K562 (cell line): ENCODE results near the gene FTH1. TPM values are rescaled to one million over a fixed set of nuclear protein-coding genes. Genes with fewer than 3 reads are reported as not detected.
A peak's percentile ranks its signal among the peaks of the same experiment; 100 is the strongest.

Source experiments
- ATAC-seq: fragments of 200-7000 bp; cut with Tn5 transposase; 3 replicates; pipeline ENCODE4 v1.9.1; 2020; ENCODE audit warnings: moderate library complexity
- BruUV-seq: library from RNA; stranded (reverse); fragments of 400-500 nt; replicated peaks from 2 replicates; lab custom pipeline; 2021; lab: Mats Ljungman, UMichigan
- CTCF ChIA-PET: fragments of 300-600 bp; formaldehyde crosslinking; extraction: SDS; loops from one replicate; lab custom pipeline; 2021; ENCODE audit warnings: low intra/inter-chr PET ratio; lab: Yijun Ruan, JAX
- POLR2A ChIA-PET: fragments of 300-600, 350-650 bp; sonication (Branson Sonifier 250); formaldehyde crosslinking; extraction: SDS; loops from one replicate; lab custom pipeline; 2021; ENCODE audit warnings: antibody characterized with exemption, inconsistent platforms; lab: Yijun Ruan, JAX
- DNase-seq, 4 experiments: peaks; one replicate each; pipeline versions ENCODE4 v3.0.0 to v3.0.0-alpha.2; 2011 to 2018; ENCODE audit warnings: low spot score in 3 of 4, mixed read lengths in 3 of 4; ENCODE audit errors: extremely low read depth in 1 of 4
- FAIRE-seq: peaks from 2 replicates; lab custom pipeline; 2011; peaks lifted over from hg19 to GRCh38; lab: Jason Lieb, UNC
- H2AFZ ChIP-seq: 2 replicates; pipeline ENCODE4 v1.6.0; 2011; ENCODE audit warnings: low read depth, low read length, control low read depth, inconsistent platforms
- H3K27ac ChIP-seq: fragments of 200-600 bp; 3 replicates; pipeline ENCODE4 v1.8.0; 2011; ENCODE audit warnings: low read depth, mild to moderate bottlenecking, control low read depth, inconsistent platforms, low read length, moderate library complexity, mixed read lengths; ENCODE audit errors: extremely low read depth
- H3K27me3 ChIP-seq, 2 experiments: fragments of 300-600 bp in 1 of 2; 2 replicates in 1 of 2; 3 replicates in 1 of 2; pipeline versions ENCODE4 v1.6.0 to v1.8.0; 2011; ENCODE audit warnings: inconsistent platforms in 2 of 2, low read length in 2 of 2, mild to moderate bottlenecking in 1 of 2, mixed read lengths in 1 of 2, moderate library complexity in 1 of 2; ENCODE audit not compliant: control insufficient read depth in 2 of 2, insufficient read depth in 2 of 2
- H3K36me3 ChIP-seq: fragments of 300-600 bp; 3 replicates; pipeline ENCODE4 v1.8.0; 2011; ENCODE audit warnings: mild to moderate bottlenecking, low read length, inconsistent platforms; ENCODE audit not compliant: control insufficient read depth, insufficient read depth
- H3K4me1 ChIP-seq, 2 experiments: fragments of 200-600 bp in 1 of 2; replicated peaks in 1 of 2; 2 replicates in 1 of 2; 3 replicates in 1 of 2; pipeline versions ENCODE4 v1.5.1 to v1.8.0; 2011; ENCODE audit warnings: inconsistent platforms in 2 of 2, low read length in 2 of 2, mild to moderate bottlenecking in 1 of 2, mixed read lengths in 1 of 2, moderate library complexity in 1 of 2; ENCODE audit not compliant: control insufficient read depth in 2 of 2, insufficient read depth in 2 of 2
- H3K4me2 ChIP-seq: 2 replicates; pipeline ENCODE4 v1.6.1; 2011; ENCODE audit warnings: low read length, control low read depth, inconsistent platforms, mixed read lengths; ENCODE audit not compliant: insufficient read depth
- H3K4me3 ChIP-seq: fragments of 200-600 bp; sonication (generic), shearing (Covaris generic); 2 replicates; pipeline ENCODE4 v1.5.1; 2016; ENCODE audit warnings: control low read depth, inconsistent platforms
- H3K79me2 ChIP-seq: fragments of 200-600 bp; 3 replicates; pipeline ENCODE4 v1.8.0; 2011; ENCODE audit warnings: low read length, inconsistent platforms; ENCODE audit not compliant: control insufficient read depth, insufficient read depth
- H3K9ac ChIP-seq, 2 experiments: 2 replicates each; pipeline versions ENCODE4 v1.6.0 to v1.6.1; 2011; ENCODE audit warnings: low read depth in 2 of 2, low read length in 2 of 2, control low read depth in 1 of 2, inconsistent platforms in 1 of 2, mild to moderate bottlenecking in 1 of 2, mixed read lengths in 1 of 2; ENCODE audit not compliant: insufficient read depth in 1 of 2
- H3K9me1 ChIP-seq: one replicate; pipeline ENCODE4 v1.6.0; 2011; ENCODE audit warnings: inconsistent platforms, mild to moderate bottlenecking, low read length, moderate library complexity; ENCODE audit not compliant: control insufficient read depth, insufficient read depth
- H3K9me3 ChIP-seq: replicated peaks from 2 replicates; pipeline ENCODE4 v1.5.1; 2011; ENCODE audit warnings: low read depth, low read length, inconsistent platforms; ENCODE audit not compliant: control insufficient read depth, insufficient read depth
- H4K20me1 ChIP-seq: replicated peaks from 2 replicates; pipeline ENCODE4 v1.6.1; 2011; ENCODE audit warnings: low read length, inconsistent platforms, mixed read lengths; ENCODE audit not compliant: control insufficient read depth, insufficient read depth
- ARID2 ChIP-seq: fragments of 450-650 bp; IDR thresholded peaks from 2 replicates; pipeline ENCODE4 v1.6.1; 2017; ENCODE audit warnings: antibody characterized with exemption, mild to moderate bottlenecking
- CBX8 ChIP-seq: fragments of 200-600 bp; sonication (generic); IDR thresholded peaks from 2 replicates; pipeline ENCODE4 v1.6.1; 2012; ENCODE audit warnings: borderline replicate concordance, mixed run types, low read depth, mild to moderate bottlenecking, moderate library complexity, mixed read lengths, low read length, control low read depth, inconsistent platforms; ENCODE audit not compliant: poor library complexity, severe bottlenecking; ENCODE audit errors: extremely low read depth
- ELF4 ChIP-seq: fragments of 450-650 bp; formaldehyde crosslinking; IDR thresholded peaks from 2 replicates; pipeline ENCODE4 v1.4.0; 2022; ENCODE audit warnings: missing genetic modification characterization
- ETV6 ChIP-seq, 3 experiments: fragments of 150-350 bp in 1 of 3; sonication (generic) in 1 of 3; formaldehyde crosslinking in 1 of 3; IDR thresholded peaks; 2 replicates each; pipeline versions ENCODE4 v1.6.1 to v1.8.0; 2014 to 2022; ENCODE audit warnings: borderline replicate concordance in 2 of 3, low read depth in 2 of 3, antibody characterized with exemption in 1 of 3, low read length in 1 of 3, mild to moderate bottlenecking in 1 of 3, missing genetic modification reagents in 1 of 3
- HEY1 ChIP-seq: fragments of 250-450 bp; sonication (Bioruptor Pico); IDR thresholded peaks from 2 replicates; pipeline ENCODE4 v1.5.0; 2020; ENCODE audit warnings: mild to moderate bottlenecking, moderate library complexity, borderline replicate concordance
- HMGXB4 ChIP-seq: sonication (generic); formaldehyde crosslinking; IDR thresholded peaks from 2 replicates; pipeline ENCODE4 v1.8.1; 2023; ENCODE audit warnings: mild to moderate bottlenecking, missing genetic modification reagents
- IRF2 ChIP-seq: sonication (generic); formaldehyde crosslinking; IDR thresholded peaks from 2 replicates; pipeline ENCODE4 v1.8.1; 2022; ENCODE audit warnings: mild to moderate bottlenecking, missing genetic modification reagents
- MEIS2 ChIP-seq: fragments of 450-650 bp; IDR thresholded peaks from 2 replicates; pipeline ENCODE4 v1.6.1; 2014; ENCODE audit warnings: mild to moderate bottlenecking; ENCODE audit not compliant: partially characterized antibody
- PCBP1 ChIP-seq: fragments of 200-400 bp; formaldehyde crosslinking; IDR thresholded peaks from 2 replicates; pipeline ENCODE4 v1.6.1; 2018; ENCODE audit warnings: mild to moderate bottlenecking, low read depth, low read length; ENCODE audit not compliant: poor library complexity, severe bottlenecking
- RAD51 ChIP-seq: fragments of 450-650 bp; IDR thresholded peaks from 2 replicates; pipeline ENCODE4 v1.7.1; 2016; ENCODE audit warnings: low read depth, mild to moderate bottlenecking, borderline replicate concordance
- SMAD4 ChIP-seq: fragments of 250-450 bp; sonication (Bioruptor Pico); conservative IDR thresholded peaks from 2 replicates; pipeline ENCODE4 v1.8.0; 2021; ENCODE audit warnings: inconsistent platforms, mild to moderate bottlenecking, moderate library complexity
- USF1 ChIP-seq: sonication (generic); formaldehyde crosslinking; IDR thresholded peaks from 2 replicates; pipeline ENCODE4 v1.9.0; 2022; ENCODE audit warnings: mild to moderate bottlenecking, missing genetic modification reagents
- ZEB2 ChIP-seq: fragments of 450-650 bp; IDR thresholded peaks from 2 replicates; pipeline ENCODE4 v1.6.1; 2016
- WGBS: fragments of 100-300 bp; shearing (Covaris generic); methylation state at CpG from one replicate; pipeline ENCODE4 v1.1.6; 2016; ENCODE audit warnings: low coverage, mixed read lengths; ENCODE audit not compliant: insufficient coverage; ENCODE audit errors: missing lambda C conversion rate; 5-methylcytosine and 5-hydroxymethylcytosine counted together
- in situ Hi-C: fragments of 300-500 bp; cut with MboI; formaldehyde crosslinking; loops from 4 replicates; pipeline ENCODE4 v1.15.0; 2018; ENCODE audit warnings: inconsistent platforms, mixed read lengths
- intact Hi-C: fragments of 100-400 bp; cut with micrococcal nuclease; formaldehyde crosslinking; loops from 2 replicates; pipeline ENCODE4 v1.14.2; 2022
- polyA plus RNA-seq, 8 experiments: library from polyadenylated mRNA; depleted of rRNA in 4 of 8; stranded (reverse) in 5 of 8; unstranded in 3 of 8; fragments of >200 nt; fragmentation: Nextera tagmentation in 2 of 8; fragmentation: Illumina TruSeq in 1 of 8; extraction: Ambion mirVana in 2 of 8; extraction: Trizol in 1 of 8; gene quantifications; 2 replicates each; pipeline versions ENCODE4 v1.2.1 to v1.2.3, GENCODE V29; 2011 to 2014; ENCODE audit warnings: inconsistent platforms in 1 of 8, missing spikeins in 1 of 8
- total RNA-seq, 7 experiments: library from RNA; depleted of rRNA in 6 of 7; stranded (reverse); fragments of >200 nt in 6 of 7; fragmentation: Illumina TruSeq in 2 of 7; extraction: Trizol in 2 of 7; gene quantifications; 2 replicates each; pipeline versions ENCODE4 v1.2.1 to v1.2.3, GENCODE V29; 2011 to 2021; ENCODE audit warnings: low replicate concordance in 1 of 7
- TF ChIP-seq, protein P1 (sequence below): sonication (generic); formaldehyde crosslinking; IDR thresholded peaks from 2 replicates; pipeline ENCODE4 v1.8.0; 2022; ENCODE audit warnings: missing genetic modification reagents, mild to moderate bottlenecking, borderline replicate concordance

FTH1 gene
- total and polyA plus RNA-seq, 9 of the 15 experiments (the other 6 are each of a cell fraction or from before 2014, with no cell fraction given): 370 to 3,146 (median 802) TPM

GRCh38 chr11:61914471-61915171, 52.8 kb downstream of the FTH1 start:
- Histone ChIP-seq H3K4me2 (no peak overlapping the region), H3K79me2 (peaks cover 98% of the 10 kb centered on the region), H3K27ac (no peak overlapping the region), H3K4me3 (no peak overlapping the region), H4K20me1 (peaks cover 27% of the 10 kb centered on the region; the same call in 1 of the 2 replicates), H3K36me3 (peaks cover 14% of the 10 kb centered on the region; the same call in 2 of the 3 replicates), H3K27me3 (no peaks in the 10 kb centered on the region), H3K9ac (peak overlapping the region in 1 of 2 experiments; percentile 11; a peak in 1 of 4 replicates), H3K4me1 (peaks cover 26 to 74% of the 10 kb centered on the region in 2 experiments), H3K9me1 (peaks cover 7% of the 10 kb centered on the region), H3K9me3 (no peaks in the 10 kb centered on the region), H2AFZ (no peak overlapping the region)
- intact Hi-C loops (no loop called here), in situ Hi-C loops (no loop called here)
- CTCF ChIA-PET: no interaction called here
- 82% methylated on average over 7 of the region's 7 CpGs for WGBS
- no peak for TF ChIP-seq ELF4
- TF ChIP-seq USF1 (CRISPR knock-in tag): no peak
- no peak for TF ChIP-seq SMAD4 (CRISPR knock-in tag)
- no peak for TF ChIP-seq ZEB2
- no peak for TF ChIP-seq MEIS2
- no peak for TF ChIP-seq CBX8
- TF ChIP-seq, protein P1, sequence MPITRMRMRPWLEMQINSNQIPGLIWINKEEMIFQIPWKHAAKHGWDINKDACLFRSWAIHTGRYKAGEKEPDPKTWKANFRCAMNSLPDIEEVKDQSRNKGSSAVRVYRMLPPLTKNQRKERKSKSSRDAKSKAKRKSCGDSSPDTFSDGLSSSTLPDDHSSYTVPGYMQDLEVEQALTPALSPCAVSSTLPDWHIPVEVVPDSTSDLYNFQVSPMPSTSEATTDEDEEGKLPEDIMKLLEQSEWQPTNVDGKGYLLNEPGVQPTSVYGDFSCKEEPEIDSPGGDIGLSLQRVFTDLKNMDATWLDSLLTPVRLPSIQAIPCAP (CRISPR knock-in tag): no peak
- TF ChIP-seq ARID2: no peak
- TF ChIP-seq PCBP1: no peak
- TF ChIP-seq RAD51: no peak
- TF ChIP-seq IRF2 (CRISPR knock-in tag): no peak
- TF ChIP-seq ETV6 (IDR thresholded peaks at IDR 0.05; ENCODE audit: borderline replicate concordance in 1 of 2, low read depth in 2 of 2, low read length in 1 of 2): no peak
- TF ChIP-seq ETV6 (CRISPR knock-in tag; IDR thresholded peaks at IDR 0.05; ENCODE audit: borderline replicate concordance): no peak
- TF ChIP-seq HMGXB4 (CRISPR knock-in tag): no peak
- TF ChIP-seq HEY1: no peak
- no peak for FAIRE-seq
- no peak for DNase-seq
- no peak for ATAC-seq
- no TSS peak for BruUV-seq
- POLR2A ChIA-PET: interaction anchor here (0.6 to 0.9 kb wide), 4 partner anchors 14 to 488 kb away, joined by 3 to 6 read pairs (median 3); no protein-coding TSS in a partner anchor
